ENCODE data around the gene GART. TPM values are rescaled to one million over a fixed set of nuclear protein-coding genes. Genes with fewer than 3 reads are reported as not detected.

Gene GART
- total RNA-seq, 1 experiment from 2014 or later: 162 TPM

DNA sequence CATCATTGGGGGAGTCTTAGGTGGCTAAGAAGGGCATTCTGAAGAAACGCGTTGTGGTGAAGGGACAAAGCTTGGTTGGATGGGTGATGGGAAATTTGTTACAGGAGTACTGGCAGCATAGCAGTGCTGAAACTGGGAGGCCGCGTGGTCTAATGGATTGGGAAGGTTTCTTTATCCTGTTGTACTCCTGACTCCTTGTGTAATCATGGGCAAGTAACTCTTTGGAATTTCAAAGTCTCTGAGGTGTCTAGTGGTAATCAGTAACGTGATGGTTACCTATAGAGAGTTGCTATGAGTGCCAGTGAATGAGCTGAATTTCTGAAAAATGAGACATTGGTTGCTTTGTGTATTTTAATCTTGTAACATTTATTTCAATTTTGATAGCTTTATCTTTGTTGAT lies 28.1 kb upstream of the GART start:
- Histone ChIP-seq H4K91ac (ENCODE audit: insufficient read length, low read depth, low read length) (no peak overlapping the region), H3K27ac (ENCODE audit: insufficient read length, low read depth, low read length) (no peak overlapping the region), H2BK15ac (ENCODE audit: low read depth, low read length) (no peak overlapping the region), H2AFZ (ENCODE audit: low read length) (no peak overlapping the region), H3T11ph (ENCODE audit: low read length) (no peak overlapping the region), H3K9ac (ENCODE audit: extremely low read depth, insufficient read length, low read length) (no peak overlapping the region), H3K56ac (ENCODE audit: insufficient read length, low read depth, low read length) (no peak overlapping the region), H4K5ac (ENCODE audit: insufficient read length, low read depth, low read length) (no peak overlapping the region), H2BK12ac (ENCODE audit: insufficient read length, low read depth, low read length) (no peak overlapping the region), H2BK5ac (ENCODE audit: insufficient read length, low read length) (no peak overlapping the region), H4K8ac (replicated peaks; ENCODE audit: insufficient read length, low read depth, low read length) (no peak overlapping the region), H2BK120ac (ENCODE audit: low read depth, low read length, poor library complexity, severe bottlenecking) (no peak overlapping the region), H3K27me3 (ENCODE audit: insufficient read depth, low read length) (no peaks in the 10 kb centered on the region), H4K20me1 (ENCODE audit: control insufficient read depth, insufficient read depth, insufficient read length) (no peaks in the 10 kb centered on the region), H2AK5ac (ENCODE audit: insufficient read length, low read length) (no peak overlapping the region), H3K79me1 (ENCODE audit: insufficient read depth, low read depth, low read length, poor library complexity, severe bottlenecking) (no peaks in the 10 kb centered on the region), H3K14ac (ENCODE audit: insufficient read depth, low read length) (no peak overlapping the region), H3K18ac (ENCODE audit: insufficient read length, low read depth, low read length) (no peak overlapping the region), H3K4me1 (ENCODE audit: insufficient read depth, low read length) (no peaks in the 10 kb centered on the region), H3K79me2 (ENCODE audit: insufficient read depth, low read length) (no peaks in the 10 kb centered on the region), H2BK20ac (ENCODE audit: low read depth, low read length, poor library complexity, severe bottlenecking) (no peak overlapping the region), H3K9me3 (ENCODE audit: control insufficient read depth, low read depth, low read length) (no peaks in the 10 kb centered on the region), H3K4ac (ENCODE audit: low read depth, low read length) (no peak overlapping the region), H3K4me2 (ENCODE audit: insufficient read depth, insufficient read length, low read length) (no peak overlapping the region), H3K23me2 (ENCODE audit: insufficient read length, low read depth, low read length, poor library complexity, severe bottlenecking) (no peaks in the 10 kb centered on the region), H3K23ac (ENCODE audit: insufficient read length, low read depth, low read length) (no peak overlapping the region)
- no peak overlapping the region for H3K4me3 Mint-ChIP-seq
- TF ChIP-seq CTCF (conservative IDR thresholded peaks at IDR 0.05): no peak
- DNase-seq: no peak
- peak overlapping the region; percentile 7 to 54 (median 49); a peak in 5 of 7 replicates for H3K27ac Mint-ChIP-seq
- peaks cover 31 to 70% (median 64%) of the 10 kb centered on the region in 3 experiments; a peak in 6 of 7 replicates for H3K36me3 Mint-ChIP-seq (ENCODE audit: insufficient read depth in 1 of 3, low read depth in 3 of 3)
- H3K4me1 Mint-ChIP-seq: no peaks in the 10 kb centered on the region
- no peaks in the 10 kb centered on the region for H3K27me3 Mint-ChIP-seq (ENCODE audit: low read depth)
- no peaks in the 10 kb centered on the region for H3K9me3 Mint-ChIP-seq
- no CpG with 5 or more reads among the region's 5 CpGs for WGBS (ENCODE audit: extremely low coverage, insufficient read length, low lambda C conversion rate)
